ENCODE measurements around the gene LHPP.
"Not testable (repeated sequence)": the region's sequence is repeated elsewhere in the genome, so short reads cannot be mapped to it uniquely, and the experiment has no call there.

LHPP gene

GRCh38 chr10:124576526-124577420 is 115.2 kb downstream of the LHPP start:
- no peak for DNase-seq

GRCh38 chr10:124577651-124578050 is 116.0 kb downstream of the LHPP start:
- DNase-seq, result no peak

GRCh38 chr10:124578231-124579010 is 116.8 kb downstream of the LHPP start:
- no peak for DNase-seq

GRCh38 chr10:124579011-124579399 is 117.4 kb downstream of the LHPP start:
- no peak for DNase-seq

- DNase-seq, result no peak
Measured at GRCh38 chr10:124586142-124586541, 124.5 kb downstream of the LHPP start.

- no peak for DNase-seq
Measured at GRCh38 chr10:124587811-124588211, 126.2 kb downstream of the LHPP start.

- DNase-seq, result not testable (repeated sequence)
Measured at GRCh38 chr10:124588341-124588735, 126.7 kb downstream of the LHPP start.

- DNase-seq, result no peak
Measured at GRCh38 chr10:124588736-124589490, 127.3 kb downstream of the LHPP start.

GRCh38 chr10:124589491-124590041 is 127.9 kb downstream of the LHPP start:
- DNase-seq, result no peak

GRCh38 chr10:124590216-124591122 is 128.8 kb downstream of the LHPP start:
- DNase-seq, result no peak

GRCh38 chr10:124591123-124591495 is 129.5 kb downstream of the LHPP start:
- DNase-seq, result no peak

- DNase-seq, result no peak
Measured at GRCh38 chr10:124592101-124592500, 130.5 kb downstream of the LHPP start.

- no peak for DNase-seq
Measured at GRCh38 chr10:124592736-124593430, 131.3 kb downstream of the LHPP start.

- DNase-seq, result no peak
Measured at GRCh38 chr10:124593431-124593985, 131.9 kb downstream of the LHPP start.

- no peak for DNase-seq
Measured at GRCh38 chr10:124594240-124594639, 132.6 kb downstream of the LHPP start.

GRCh38 chr10:124595143-124595883 is 133.7 kb downstream of the LHPP start:
- no peak for DNase-seq

- no peak for DNase-seq
Measured at GRCh38 chr10:124596116-124596785, 134.6 kb downstream of the LHPP start.

- DNase-seq, result no peak
Measured at GRCh38 chr10:124596962-124597845, 135.6 kb downstream of the LHPP start.

GRCh38 chr10:124597846-124598165 is 136.2 kb downstream of the LHPP start:
- DNase-seq, result no peak
